Mesenchymal stem cell (in vitro differentiated cells and primary cell): ENCODE measurements around the gene VAMP2.

Source experiments
- DNase-seq: peaks from one replicate; pipeline ENCODE4 v3.0.0-alpha.2; 2013
- H2AFZ ChIP-seq: one replicate; pipeline ENCODE4 v1.6.1; 2013; ENCODE audit warnings: low read depth, mild to moderate bottlenecking, control low read depth, inconsistent platforms, low read length, moderate library complexity
- H2AK5ac ChIP-seq: 2 replicates; pipeline ENCODE4 v1.6.1; 2013; ENCODE audit warnings: low read length, moderate library complexity, mild to moderate bottlenecking, inconsistent platforms; ENCODE audit not compliant: severe bottlenecking
- H2BK120ac ChIP-seq: one replicate; pipeline ENCODE4 v1.6.1; 2013; ENCODE audit warnings: low read depth, mild to moderate bottlenecking, inconsistent platforms, low read length, moderate library complexity
- H2BK12ac ChIP-seq, 2 experiments: one replicate each; pipeline ENCODE4 v1.6.1; 2013; ENCODE audit warnings: inconsistent platforms in 2 of 2, low read length in 2 of 2, mild to moderate bottlenecking in 2 of 2, moderate library complexity in 2 of 2, control low read depth in 1 of 2
- H2BK15ac ChIP-seq: one replicate; pipeline ENCODE4 v1.6.1; 2013; ENCODE audit warnings: mild to moderate bottlenecking, low read depth, inconsistent platforms; ENCODE audit not compliant: poor library complexity, severe bottlenecking
- H2BK5ac ChIP-seq: 2 replicates; pipeline ENCODE4 v1.6.1; 2013; ENCODE audit warnings: low read depth, mild to moderate bottlenecking, low read length, control low read depth, inconsistent platforms; ENCODE audit not compliant: poor library complexity, severe bottlenecking
- H3K14ac ChIP-seq, 2 experiments: one replicate each; pipeline ENCODE4 v1.6.1; 2013; ENCODE audit warnings: inconsistent platforms in 2 of 2, low read length in 2 of 2, control low read depth in 1 of 2, mild to moderate bottlenecking in 1 of 2, moderate library complexity in 1 of 2
- H3K18ac ChIP-seq, 2 experiments: one replicate each; pipeline ENCODE4 v1.6.1; 2013; ENCODE audit warnings: inconsistent platforms in 2 of 2, low read length in 2 of 2, control low read depth in 1 of 2, low read depth in 1 of 2, mild to moderate bottlenecking in 1 of 2
- H3K23ac ChIP-seq, 2 experiments: one replicate each; pipeline ENCODE4 v1.6.1; 2013; ENCODE audit warnings: inconsistent platforms in 2 of 2, low read length in 2 of 2, mild to moderate bottlenecking in 2 of 2, moderate library complexity in 2 of 2, control low read depth in 1 of 2
- H3K27ac ChIP-seq: 2 replicates; pipeline ENCODE4 v1.5.1; 2013; ENCODE audit warnings: mild to moderate bottlenecking, moderate library complexity, low read length, control low read depth, inconsistent platforms; ENCODE audit not compliant: poor library complexity, severe bottlenecking
- H3K27me3 ChIP-seq, 2 experiments: 2 replicates each; pipeline versions ENCODE4 v1.6.1 to v1.7.0; 2013; ENCODE audit warnings: low read length in 2 of 2, mild to moderate bottlenecking in 2 of 2, moderate library complexity in 2 of 2, control low read depth in 1 of 2, inconsistent platforms in 1 of 2; ENCODE audit not compliant: control insufficient read depth in 1 of 2, insufficient read depth in 1 of 2
- H3K36me3 ChIP-seq, 2 experiments: 2 replicates each; pipeline versions ENCODE4 v1.6.1 to v1.7.0; 2013; ENCODE audit warnings: low read length in 2 of 2, control low read depth in 1 of 2, inconsistent platforms in 1 of 2, low read depth in 1 of 2, mild to moderate bottlenecking in 1 of 2; ENCODE audit not compliant: insufficient read depth in 2 of 2, control insufficient read depth in 1 of 2
- H3K4ac ChIP-seq, 2 experiments: one replicate each; pipeline ENCODE4 v1.6.1; 2013; ENCODE audit warnings: inconsistent platforms in 2 of 2, low read length in 2 of 2, mild to moderate bottlenecking in 2 of 2, moderate library complexity in 2 of 2, control low read depth in 1 of 2, low read depth in 1 of 2
- H3K4me1 ChIP-seq: 2 replicates; pipeline ENCODE4 v1.6.1; 2013; ENCODE audit warnings: low read depth, low read length, control low read depth; ENCODE audit not compliant: control insufficient read depth, insufficient read depth
- H3K4me2 ChIP-seq: 2 replicates; pipeline ENCODE4 v1.6.1; 2013; ENCODE audit warnings: low read length, mild to moderate bottlenecking, inconsistent platforms; ENCODE audit not compliant: poor library complexity, severe bottlenecking
- H3K4me3 ChIP-seq, 2 experiments: 2 replicates each; pipeline versions ENCODE4 v1.5.1 to v1.7.0; 2013; ENCODE audit warnings: low read length in 2 of 2, mild to moderate bottlenecking in 2 of 2, control low read depth in 1 of 2, low read depth in 1 of 2; ENCODE audit not compliant: insufficient read depth in 1 of 2
- H3K79me1 ChIP-seq: replicated peaks from 2 replicates; pipeline ENCODE4 v1.6.1; 2013; ENCODE audit warnings: mild to moderate bottlenecking, control low read depth, low read length, inconsistent platforms; ENCODE audit not compliant: poor library complexity, severe bottlenecking
- H3K9ac ChIP-seq: 2 replicates; pipeline ENCODE4 v1.7.0; 2013; ENCODE audit warnings: mild to moderate bottlenecking, low read length, moderate library complexity
- H3K9me3 ChIP-seq: 2 replicates; pipeline ENCODE4 v1.7.0; 2013; ENCODE audit warnings: mild to moderate bottlenecking, low read length; ENCODE audit not compliant: control insufficient read depth
- H4K8ac ChIP-seq: one replicate; pipeline ENCODE4 v1.6.1; 2013; ENCODE audit warnings: inconsistent platforms, mild to moderate bottlenecking, low read length, moderate library complexity
- H4K91ac ChIP-seq: one replicate; pipeline ENCODE4 v1.6.1; 2013; ENCODE audit warnings: mild to moderate bottlenecking, low read length, inconsistent platforms
- WGBS: methylation state at CpG from one replicate; pipeline ENCODE4 v1.1.7; 2013; ENCODE audit warnings: mixed read lengths; 5-methylcytosine and 5-hydroxymethylcytosine counted together

The VAMP2 gene

DNA sequence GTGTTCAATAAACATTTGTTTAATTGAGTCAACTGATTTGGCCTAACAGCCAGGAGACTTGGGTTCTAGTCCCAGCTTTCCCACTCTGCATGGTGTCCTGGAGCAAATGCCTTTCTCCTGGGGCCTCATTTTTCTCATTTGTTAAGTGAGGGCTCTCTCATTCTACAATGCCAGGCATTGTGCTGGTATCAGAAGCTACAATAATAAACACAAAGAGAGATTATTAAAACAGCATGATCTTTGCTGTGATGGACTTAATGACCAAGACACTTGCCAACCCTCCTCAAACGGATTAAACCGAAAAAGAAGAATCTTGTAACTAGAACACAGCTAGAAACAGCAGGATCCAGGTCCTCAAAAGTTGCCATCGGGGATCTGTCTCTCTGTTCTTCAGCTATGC is 4.8 kb upstream of the VAMP2 start:
- no peaks in the 10 kb centered on the region for H3K9me3 ChIP-seq
- H3K14ac ChIP-seq: no peak overlapping the region
- H3K4me2 ChIP-seq: no peak overlapping the region
- no peak for DNase-seq
- no peak overlapping the region for H2BK15ac ChIP-seq
- WGBS: 93% methylated on average over 3 of the region's 3 CpGs
- no peak overlapping the region for H2AFZ ChIP-seq
- H2BK5ac ChIP-seq: no peak overlapping the region
- no peak overlapping the region for H3K4ac ChIP-seq
- H4K91ac ChIP-seq: no peak overlapping the region
- H3K36me3 ChIP-seq: no peaks in the 10 kb centered on the region
- H3K79me1 ChIP-seq: peaks cover 2% of the 10 kb centered on the region
- no peak overlapping the region for H3K4me3 ChIP-seq
- no peak overlapping the region for H3K23ac ChIP-seq
- H4K8ac ChIP-seq: no peak overlapping the region
- no peak overlapping the region for H2BK120ac ChIP-seq
- no peak overlapping the region for H3K9ac ChIP-seq
- no peak overlapping the region for H3K27ac ChIP-seq
- no peak overlapping the region for H2BK12ac ChIP-seq
- H2AK5ac ChIP-seq: no peak overlapping the region
- H3K27me3 ChIP-seq: no peaks in the 10 kb centered on the region
- H3K18ac ChIP-seq: no peak overlapping the region
- peaks cover 19% of the 10 kb centered on the region for H3K4me1 ChIP-seq

DNA sequence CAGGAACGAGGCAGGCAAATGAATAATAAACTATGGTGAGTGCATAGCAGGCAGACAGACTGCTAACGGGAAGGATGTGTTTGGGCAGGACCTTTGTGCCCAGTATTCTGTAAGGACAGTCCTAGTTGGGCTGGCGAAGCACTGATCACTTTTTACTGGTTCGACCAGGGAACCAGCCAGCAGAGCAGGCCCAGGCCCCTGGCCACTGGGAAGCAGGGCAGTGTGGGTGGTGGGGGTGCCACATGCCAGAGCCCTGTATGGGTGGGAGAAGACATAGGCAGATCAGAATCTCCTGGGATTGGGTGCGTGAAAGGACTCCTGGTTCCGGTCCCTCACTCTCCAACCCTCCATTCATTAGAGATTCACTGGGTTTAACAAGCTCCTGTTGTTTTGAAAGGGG is 4.0 kb upstream of the VAMP2 start:
- Histone ChIP-seq H2BK15ac (no peak overlapping the region), H3K23ac (no peak overlapping the region), H2AK5ac (no peak overlapping the region), H2BK12ac (no peak overlapping the region), H2BK5ac (no peak overlapping the region), H2AFZ (no peak overlapping the region), H2BK120ac (peak overlapping the region; percentile 15), H3K36me3 (no peaks in the 10 kb centered on the region), H3K4me2 (no peak overlapping the region), H3K9ac (no peak overlapping the region), H3K4ac (no peak overlapping the region), H3K4me3 (no peak overlapping the region), H3K27ac (no peak overlapping the region), H3K14ac (no peak overlapping the region), H3K27me3 (no peaks in the 10 kb centered on the region), H4K91ac (no peak overlapping the region), H3K79me1 (peaks cover 2% of the 10 kb centered on the region), H3K4me1 (peaks cover 21% of the 10 kb centered on the region), H3K18ac (no peak overlapping the region), H4K8ac (no peak overlapping the region), H3K9me3 (no peaks in the 10 kb centered on the region)
- DNase-seq: no peak
- 95% methylated on average over 4 of the region's 6 CpGs for WGBS

DNA sequence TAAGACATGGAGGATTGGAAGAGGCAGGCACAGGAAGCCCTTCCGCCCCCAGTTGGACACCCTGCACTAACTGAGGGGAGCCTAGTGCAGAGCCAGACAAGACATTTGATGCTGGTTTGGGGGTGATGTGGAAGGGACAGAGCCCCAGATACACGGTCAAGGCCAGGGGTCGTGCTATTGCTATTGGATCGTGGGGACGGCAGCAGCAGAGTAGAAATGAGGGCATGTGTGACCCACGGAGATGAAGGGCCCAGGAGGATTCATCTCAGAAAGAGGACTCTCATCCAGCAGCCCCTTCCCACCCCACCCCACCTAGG is 2.0 kb upstream of the VAMP2 start:
- Histone ChIP-seq H2BK12ac (peak overlapping the region; percentile 59), H3K23ac (no peak overlapping the region), H4K8ac (peak overlapping the region; percentile 29), H2BK15ac (no peak overlapping the region), H3K27me3 (no peaks in the 10 kb centered on the region), H3K4me3 (no peak overlapping the region), H3K27ac (peak overlapping the region; percentile 52), H3K36me3 (peaks cover 11 to 16% of the 10 kb centered on the region in 2 experiments), H3K14ac (no peak overlapping the region), H3K79me1 (peaks cover 7% of the 10 kb centered on the region), H3K4me1 (peaks cover 31% of the 10 kb centered on the region), H2AK5ac (no peak overlapping the region), H2AFZ (no peak overlapping the region), H3K4ac (no peak overlapping the region), H3K18ac (peak overlapping the region in 1 of 2 experiments; percentile 72), H3K9ac (no peak overlapping the region), H2BK120ac (peak overlapping the region; percentile 39), H4K91ac (no peak overlapping the region), H3K9me3 (no peaks in the 10 kb centered on the region), H3K4me2 (no peak overlapping the region), H2BK5ac (no peak overlapping the region)
- no peak for DNase-seq
- 88% methylated on average over 5 of the region's 6 CpGs for WGBS

DNA sequence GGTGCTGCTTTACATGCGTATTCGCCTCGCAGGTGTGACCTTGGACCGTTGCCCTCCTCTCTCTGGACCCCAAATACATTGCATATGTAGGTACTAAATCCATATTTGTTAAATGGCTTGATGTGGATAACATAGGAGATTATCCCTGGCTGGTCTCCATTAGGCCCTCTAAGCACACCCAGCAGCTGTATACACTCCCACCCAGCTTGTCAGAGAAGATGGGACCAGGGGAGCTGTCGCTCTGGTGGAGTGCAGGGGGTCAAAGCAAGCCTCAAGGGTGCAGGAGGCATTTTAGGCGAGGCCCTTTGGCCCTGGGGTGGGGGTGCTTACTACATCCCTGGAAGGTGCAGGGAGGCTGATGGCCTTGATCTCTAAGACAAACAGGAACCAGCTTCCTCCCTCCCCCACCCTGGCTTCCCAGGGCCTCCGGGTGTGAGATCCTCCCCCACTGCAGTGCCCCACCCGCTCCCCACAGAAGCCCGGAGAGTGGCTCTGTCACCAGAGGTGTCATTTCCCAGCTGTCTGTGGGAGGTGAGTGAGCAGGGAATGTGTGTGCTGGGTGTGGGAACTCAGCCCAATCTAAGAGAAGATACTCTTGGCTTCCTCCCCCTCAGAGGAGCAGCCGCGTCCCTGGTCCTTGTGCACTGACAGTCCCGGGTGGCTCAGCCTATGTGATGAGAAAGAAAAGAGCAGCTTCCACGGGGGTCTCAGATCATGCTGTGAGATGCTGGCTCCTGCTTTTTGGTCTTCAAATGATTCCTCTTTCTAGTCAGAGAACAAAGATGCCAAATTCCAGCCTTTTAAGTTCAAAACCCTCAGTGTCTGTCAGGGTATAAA is 1.4 kb upstream of the VAMP2 start:
- WGBS: 34% methylated on average over 7 of the region's 13 CpGs
- peaks cover 17 to 20% of the 10 kb centered on the region in 2 experiments for H3K36me3 ChIP-seq
- H3K23ac ChIP-seq: no peak overlapping the region
- H2AK5ac ChIP-seq: peak overlapping the region; percentile 50
- H3K79me1 ChIP-seq: peaks cover 13% of the 10 kb centered on the region
- H2BK12ac ChIP-seq: peak overlapping the region; percentile 59 to 94
- H4K91ac ChIP-seq: peak overlapping the region; percentile 30
- H3K4me3 ChIP-seq: no peak overlapping the region
- DNase-seq: peak; percentile 66
- peaks cover 31% of the 10 kb centered on the region for H3K4me1 ChIP-seq
- H2AFZ ChIP-seq: peak overlapping the region; percentile 77
- H2BK5ac ChIP-seq: no peak overlapping the region
- peak overlapping the region; percentile 39 for H2BK120ac ChIP-seq
- peak overlapping the region in 1 of 2 experiments; percentile 92 for H3K14ac ChIP-seq
- H3K9ac ChIP-seq: peak overlapping the region; percentile 87
- H3K4ac ChIP-seq: peak overlapping the region; percentile 38 to 57
- peak overlapping the region; percentile 72 to 80 for H3K18ac ChIP-seq
- peak overlapping the region; percentile 45 for H3K4me2 ChIP-seq
- no peaks in the 10 kb centered on the region for H3K9me3 ChIP-seq
- peak overlapping the region; percentile 52 for H3K27ac ChIP-seq
- H4K8ac ChIP-seq: peak overlapping the region; percentile 41
- peak overlapping the region; percentile 21 for H2BK15ac ChIP-seq
- no peaks in the 10 kb centered on the region for H3K27me3 ChIP-seq
